ENCODE measurements around the gene SLC22A4.
A peak's percentile ranks its signal among the peaks of the same experiment; 100 is the strongest.

Gene SLC22A4

DNA sequence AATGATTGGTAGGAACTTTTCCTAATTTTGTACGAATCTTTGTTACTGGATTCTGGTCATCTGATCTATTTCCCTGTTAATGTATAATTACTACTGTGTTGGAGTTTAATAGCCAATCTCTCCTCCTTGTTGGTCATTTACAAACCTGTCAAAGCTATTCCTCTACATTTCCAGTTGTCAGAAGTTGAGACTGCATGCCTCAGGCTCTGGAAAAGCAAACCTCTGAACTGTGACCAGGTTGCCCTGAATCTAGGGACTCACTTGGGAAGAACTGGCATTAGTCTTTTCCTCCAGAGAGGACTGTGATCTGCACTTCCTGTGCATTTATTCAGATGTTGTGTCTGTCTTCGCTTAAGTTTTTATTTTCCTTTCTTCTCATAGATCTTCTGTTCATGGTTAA lies 20.6 kb upstream of the SLC22A4 start:
- Mint-ChIP-seq H3K4me3 (no peak overlapping the region), H3K27ac (ENCODE audit: low read depth) (no peak overlapping the region)

DNA sequence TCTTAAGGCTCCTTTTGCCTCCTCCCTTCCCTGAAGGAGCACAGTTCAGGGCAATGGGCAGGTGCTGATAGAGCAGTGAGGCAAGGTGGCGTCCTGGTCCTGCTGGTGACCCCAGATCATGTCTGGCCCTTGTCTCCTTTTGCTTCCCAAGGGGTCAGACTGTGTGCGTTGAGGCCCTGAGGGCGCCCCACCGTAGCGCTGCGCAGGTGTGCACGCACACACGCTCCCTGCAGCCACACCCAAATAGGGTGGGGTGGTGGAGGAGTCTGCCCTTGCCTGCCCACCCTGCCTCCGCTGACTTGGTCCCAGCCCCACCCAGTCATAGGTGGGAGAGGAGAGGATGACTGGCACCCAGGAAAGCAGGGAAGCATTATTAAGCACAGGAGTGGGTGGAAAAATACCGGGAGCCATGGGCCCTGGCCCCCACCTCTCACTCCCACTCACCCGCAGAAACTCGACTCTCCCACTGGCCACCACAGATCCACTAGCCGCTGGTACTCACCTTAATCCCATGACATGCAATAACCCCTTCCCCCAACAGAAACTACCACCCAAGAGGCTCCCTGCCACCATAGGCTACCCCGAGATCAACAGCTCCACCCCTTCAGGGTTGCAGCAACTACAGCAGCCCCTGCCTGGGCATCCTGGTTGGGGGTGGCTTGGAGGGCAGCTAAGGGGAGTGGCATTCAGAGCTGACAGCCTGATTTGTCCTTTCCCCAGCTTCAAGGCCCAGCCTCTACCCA lies 20.0 kb upstream of the SLC22A4 start:
- Mint-ChIP-seq H3K36me3 (ENCODE audit: insufficient read depth) (peaks cover 2% of the 10 kb centered on the region), H3K27me3 (peaks cover 40% of the 10 kb centered on the region)
- no peak for ATAC-seq (replicated peaks; ENCODE audit: extremely low read depth, poor library complexity, severe bottlenecking)

More for the DNA sequence above, 20.6 kb upstream of the SLC22A4 start:
- Mint-ChIP-seq H3K4me1 (peaks cover 25% of the 10 kb centered on the region), H3K9me3 (no peaks in the 10 kb centered on the region), H3K36me3 (ENCODE audit: insufficient read depth) (no peaks in the 10 kb centered on the region), H3K27me3 (peaks cover 40% of the 10 kb centered on the region)
- ATAC-seq (replicated peaks; ENCODE audit: extremely low read depth, poor library complexity, severe bottlenecking) (no peak), DNase-seq (ENCODE audit: low spot score in 2 of 2) (no peak)

DNA sequence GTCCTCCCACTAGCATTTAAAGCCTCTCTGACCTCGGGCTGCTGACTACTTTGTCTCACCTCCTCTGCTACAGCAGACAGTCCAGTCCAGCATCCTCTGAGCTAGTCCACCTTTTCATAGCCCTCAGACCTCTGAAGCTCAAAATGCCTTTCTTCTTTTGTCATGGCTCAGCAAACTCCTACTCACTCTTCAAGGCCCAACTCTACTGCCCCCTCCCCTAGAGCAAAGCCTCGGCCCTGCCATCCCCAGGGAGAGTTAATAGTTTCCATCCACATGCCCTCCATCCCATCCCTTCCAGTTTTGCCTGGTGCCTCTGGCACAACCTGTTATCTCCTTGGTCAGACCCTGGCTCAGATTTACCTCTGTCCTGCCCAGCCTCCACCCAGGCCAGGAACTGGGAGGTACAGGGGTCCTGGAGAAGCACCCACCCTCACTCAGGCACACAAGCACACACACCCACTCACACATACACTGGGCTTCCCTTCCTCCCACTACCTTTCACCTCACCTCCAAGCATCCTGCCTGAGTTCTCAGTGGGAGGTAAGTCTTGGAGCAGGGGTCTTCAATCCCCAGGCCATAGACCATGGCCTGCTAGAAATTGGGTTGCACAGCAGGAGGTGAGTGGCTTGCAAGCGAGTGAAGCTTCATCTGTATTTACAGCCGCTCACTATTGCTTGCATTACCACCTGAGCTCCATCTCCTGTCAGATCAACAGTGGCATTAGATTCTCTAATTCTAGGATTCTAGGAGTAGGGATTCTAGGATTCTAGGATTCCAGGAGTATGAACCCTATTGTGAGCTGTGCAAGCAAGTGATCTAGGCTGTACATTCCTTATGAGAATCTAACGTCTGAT lies 18.6 kb upstream of the SLC22A4 start:
- peaks cover 25% of the 10 kb centered on the region for H3K4me1 Mint-ChIP-seq
- DNase-seq (ENCODE audit: low spot score in 2 of 2) (no peak), ATAC-seq (replicated peaks; ENCODE audit: extremely low read depth, poor library complexity, severe bottlenecking) (no peak)
- H3K36me3 Mint-ChIP-seq (ENCODE audit: insufficient read depth): peaks cover 2% of the 10 kb centered on the region
- no peak overlapping the region for H3K27ac Mint-ChIP-seq (ENCODE audit: low read depth)
- H3K9me3 Mint-ChIP-seq: no peaks in the 10 kb centered on the region
- no peak overlapping the region for H3K4me3 Mint-ChIP-seq
- H3K27me3 Mint-ChIP-seq: peaks cover 50% of the 10 kb centered on the region

More for the DNA sequence above, 20.0 kb upstream of the SLC22A4 start:
- peaks cover 25% of the 10 kb centered on the region for H3K4me1 Mint-ChIP-seq
- H3K9me3 Mint-ChIP-seq: no peaks in the 10 kb centered on the region
- H3K27ac Mint-ChIP-seq (ENCODE audit: low read depth): no peak overlapping the region
- no peak for DNase-seq (ENCODE audit: low spot score in 2 of 2)
- H3K4me3 Mint-ChIP-seq: no peak overlapping the region

DNA sequence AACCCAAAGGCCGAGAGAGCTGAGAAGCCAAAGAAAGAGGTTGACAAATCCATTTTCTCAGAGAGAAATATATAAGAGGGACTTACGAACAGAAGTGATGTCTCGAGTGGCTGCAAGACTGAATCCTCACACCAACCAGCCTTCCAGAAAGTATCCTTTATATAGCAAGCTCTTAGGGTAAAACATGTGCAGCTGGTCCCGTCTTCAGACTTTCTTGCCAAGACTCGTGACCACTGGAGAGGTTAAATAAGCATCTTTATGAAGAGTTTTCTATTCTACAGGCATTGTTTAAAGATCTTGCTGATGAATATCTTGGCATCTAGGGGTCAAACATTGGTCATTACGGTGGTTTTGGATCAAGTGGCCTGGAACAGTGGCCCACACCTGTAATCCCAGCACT lies 16.9 kb upstream of the SLC22A4 start:
- Mint-ChIP-seq H3K36me3 (ENCODE audit: insufficient read depth) (peaks cover 2% of the 10 kb centered on the region), H3K4me1 (peaks cover 15% of the 10 kb centered on the region), H3K4me3 (no peak overlapping the region), H3K27ac (ENCODE audit: low read depth) (no peak overlapping the region), H3K27me3 (peaks cover 49% of the 10 kb centered on the region), H3K9me3 (no peaks in the 10 kb centered on the region)
- ATAC-seq (replicated peaks; ENCODE audit: extremely low read depth, poor library complexity, severe bottlenecking): no peak
- no peak for DNase-seq (ENCODE audit: low spot score in 2 of 2)

DNA sequence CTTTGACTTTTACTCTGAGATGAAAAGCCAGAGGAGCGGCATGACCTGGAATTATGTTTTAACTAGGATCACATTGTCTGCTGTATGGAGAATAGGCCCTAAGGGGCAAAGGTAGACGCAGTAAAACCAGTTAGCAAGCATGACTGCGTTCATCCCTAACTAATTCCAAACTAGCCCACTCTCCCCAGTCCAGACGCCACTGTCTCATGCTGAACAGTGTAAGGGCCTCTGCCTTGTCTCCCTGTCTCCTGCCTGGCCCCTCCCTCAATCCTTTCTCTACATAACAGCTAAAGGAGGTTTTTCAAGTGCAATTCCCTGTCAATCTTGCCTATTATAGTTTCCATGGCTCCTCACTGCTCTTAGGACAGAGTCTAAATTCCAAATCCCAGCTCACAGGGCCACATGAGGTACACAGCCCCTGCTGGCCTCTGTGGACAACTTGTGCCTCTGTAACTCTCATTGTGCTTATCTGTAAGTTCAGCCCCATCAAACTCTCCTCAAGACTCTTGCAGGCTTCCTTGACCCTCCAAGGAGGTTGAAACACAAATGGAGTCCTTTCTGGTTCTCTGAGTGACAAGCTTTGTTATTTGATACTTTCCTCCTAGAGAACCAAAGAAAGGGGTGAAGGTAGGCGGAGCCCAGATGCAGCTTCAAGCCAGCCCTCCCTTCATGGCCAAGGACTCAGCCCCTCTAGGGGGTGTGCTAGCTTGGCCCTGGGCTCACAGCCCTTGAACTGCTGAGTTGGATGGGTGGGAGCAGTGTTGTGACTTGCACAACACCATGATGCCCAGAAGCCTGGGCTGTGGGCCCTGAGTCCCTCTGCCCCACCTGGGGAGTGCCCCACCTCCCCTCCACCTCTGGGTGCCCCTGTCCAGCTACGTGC lies 16.0 kb upstream of the SLC22A4 start:
- Mint-ChIP-seq H3K9me3 (no peaks in the 10 kb centered on the region), H3K4me1 (peaks cover 6% of the 10 kb centered on the region), H3K27me3 (peaks cover 40% of the 10 kb centered on the region), H3K36me3 (ENCODE audit: insufficient read depth) (peaks cover 2% of the 10 kb centered on the region), H3K4me3 (no peak overlapping the region), H3K27ac (ENCODE audit: low read depth) (no peak overlapping the region)
- no peak for DNase-seq (ENCODE audit: low spot score in 2 of 2)
- no peak for ATAC-seq (replicated peaks; ENCODE audit: extremely low read depth, poor library complexity, severe bottlenecking)

DNA sequence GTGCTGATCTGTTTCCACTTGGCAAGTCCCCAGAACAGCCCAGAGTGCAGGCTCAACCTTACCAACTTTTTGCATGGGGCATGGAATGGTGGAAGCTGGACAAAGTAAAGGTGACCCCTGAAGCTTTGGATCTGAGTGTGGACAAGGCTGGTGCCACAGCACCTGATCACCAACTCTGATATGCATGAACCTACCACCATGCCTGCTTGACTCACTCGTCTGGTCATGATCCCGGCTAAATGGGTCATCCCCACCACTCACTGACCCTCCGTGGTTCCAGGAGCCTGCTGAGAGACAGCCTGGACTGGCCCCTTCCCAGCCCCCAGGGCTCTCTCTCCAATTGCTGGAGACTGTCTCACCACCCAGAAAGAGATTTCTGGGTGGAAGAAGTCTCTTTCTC lies 14.4 kb upstream of the SLC22A4 start:
- Mint-ChIP-seq H3K36me3 (ENCODE audit: insufficient read depth) (peaks cover 2% of the 10 kb centered on the region), H3K27ac (ENCODE audit: low read depth) (no peak overlapping the region), H3K27me3 (peaks cover 24% of the 10 kb centered on the region), H3K4me3 (no peak overlapping the region), H3K4me1 (no peaks in the 10 kb centered on the region), H3K9me3 (no peaks in the 10 kb centered on the region)
- no peak for DNase-seq (ENCODE audit: low spot score in 2 of 2)
- no peak for ATAC-seq (replicated peaks; ENCODE audit: extremely low read depth, poor library complexity, severe bottlenecking)

DNA sequence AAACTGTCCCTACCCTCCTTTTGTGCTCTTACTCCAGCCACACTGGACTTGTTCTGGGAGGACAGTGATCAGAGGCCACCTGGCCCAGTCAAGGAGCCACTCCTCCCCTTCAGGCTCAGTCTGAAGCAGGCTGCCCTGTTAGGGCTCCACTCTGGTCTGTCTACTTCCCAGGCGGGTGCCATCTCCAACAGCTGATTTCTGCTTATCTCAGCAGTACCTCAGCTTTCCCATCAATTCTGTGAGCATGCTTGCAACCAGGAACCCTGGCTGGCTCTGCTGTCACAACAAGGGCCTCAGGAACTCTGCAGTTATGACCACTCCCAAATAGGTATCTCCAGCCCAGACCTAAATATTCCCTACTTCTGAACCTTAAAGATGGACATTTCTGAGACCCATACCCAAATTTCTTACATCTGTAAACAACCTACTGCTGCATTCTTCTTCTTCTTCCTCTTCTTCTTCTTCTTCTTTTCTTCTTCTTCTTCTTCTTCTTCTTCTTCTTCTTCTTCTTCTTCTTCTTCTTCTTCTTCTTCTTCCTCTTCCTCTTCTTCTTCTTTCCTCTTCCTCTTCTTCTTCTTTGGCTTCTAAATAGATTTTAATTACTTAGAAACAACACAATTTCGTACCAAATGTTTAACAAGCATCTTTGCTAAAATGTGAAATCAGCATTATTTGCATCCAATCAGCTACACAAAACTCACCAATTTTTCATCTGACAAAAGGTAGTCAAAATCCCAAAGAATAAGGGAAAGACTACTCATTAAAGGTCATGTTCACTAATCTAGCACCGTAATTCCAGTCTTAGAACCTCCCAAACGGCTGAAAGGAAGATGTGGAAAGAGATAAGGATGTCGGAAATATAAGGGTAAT lies 13.6 kb upstream of the SLC22A4 start:
- ATAC-seq (replicated peaks; ENCODE audit: extremely low read depth, poor library complexity, severe bottlenecking) (no peak), DNase-seq (ENCODE audit: low spot score in 2 of 2) (no peak)
- H3K4me3 Mint-ChIP-seq: no peak overlapping the region
- no peaks in the 10 kb centered on the region for H3K9me3 Mint-ChIP-seq
- peaks cover 16% of the 10 kb centered on the region for H3K27me3 Mint-ChIP-seq
- H3K4me1 Mint-ChIP-seq: no peaks in the 10 kb centered on the region
- H3K36me3 Mint-ChIP-seq (ENCODE audit: insufficient read depth): peaks cover 2% of the 10 kb centered on the region
- peak overlapping the region; percentile 14 for H3K27ac Mint-ChIP-seq (ENCODE audit: low read depth)

DNA sequence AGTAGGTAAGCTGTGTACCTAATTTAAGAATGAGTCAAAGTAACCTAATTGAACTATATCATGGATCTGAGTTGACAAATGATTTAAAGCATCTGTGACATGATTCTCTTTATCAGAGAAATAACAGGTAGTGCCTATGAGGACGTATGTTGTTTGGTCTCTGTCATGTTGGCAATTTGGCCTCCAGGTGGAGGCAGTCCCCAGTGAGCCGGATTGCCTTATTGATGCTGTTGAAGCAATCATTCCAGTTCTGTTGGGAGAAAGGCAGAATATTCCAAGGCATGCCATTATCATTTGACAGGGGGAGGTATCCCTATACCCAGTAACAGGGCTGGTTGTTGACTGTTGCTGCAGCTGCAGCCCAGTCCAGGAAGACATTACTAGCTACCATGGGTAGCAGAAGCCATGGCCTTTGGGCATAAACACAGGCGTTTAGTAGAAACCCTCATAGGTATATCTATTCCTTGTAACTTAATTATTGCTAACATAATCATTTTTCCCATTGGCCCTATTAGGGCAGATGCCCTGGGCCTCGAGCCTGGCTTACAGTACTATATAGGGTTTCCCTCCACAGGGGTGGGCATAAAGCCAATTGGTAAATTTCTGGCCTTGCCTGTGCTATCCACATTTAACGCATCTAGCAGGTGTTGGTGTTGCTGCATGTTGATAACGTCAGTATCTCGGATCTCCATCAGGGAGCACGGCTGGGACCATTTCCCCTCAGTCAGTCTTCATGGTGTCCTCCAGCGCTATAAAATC lies 12.2 kb upstream of the SLC22A4 start:
- peaks cover 2% of the 10 kb centered on the region for H3K36me3 Mint-ChIP-seq (ENCODE audit: insufficient read depth)
- no peaks in the 10 kb centered on the region for H3K4me1 Mint-ChIP-seq
- no peak overlapping the region for H3K4me3 Mint-ChIP-seq
- ATAC-seq (replicated peaks; ENCODE audit: extremely low read depth, poor library complexity, severe bottlenecking): no peak
- peaks cover 13% of the 10 kb centered on the region for H3K27me3 Mint-ChIP-seq
- H3K27ac Mint-ChIP-seq (ENCODE audit: low read depth): no peak overlapping the region
- H3K9me3 Mint-ChIP-seq: no peaks in the 10 kb centered on the region
- no peak for DNase-seq (ENCODE audit: low spot score in 2 of 2)

DNA sequence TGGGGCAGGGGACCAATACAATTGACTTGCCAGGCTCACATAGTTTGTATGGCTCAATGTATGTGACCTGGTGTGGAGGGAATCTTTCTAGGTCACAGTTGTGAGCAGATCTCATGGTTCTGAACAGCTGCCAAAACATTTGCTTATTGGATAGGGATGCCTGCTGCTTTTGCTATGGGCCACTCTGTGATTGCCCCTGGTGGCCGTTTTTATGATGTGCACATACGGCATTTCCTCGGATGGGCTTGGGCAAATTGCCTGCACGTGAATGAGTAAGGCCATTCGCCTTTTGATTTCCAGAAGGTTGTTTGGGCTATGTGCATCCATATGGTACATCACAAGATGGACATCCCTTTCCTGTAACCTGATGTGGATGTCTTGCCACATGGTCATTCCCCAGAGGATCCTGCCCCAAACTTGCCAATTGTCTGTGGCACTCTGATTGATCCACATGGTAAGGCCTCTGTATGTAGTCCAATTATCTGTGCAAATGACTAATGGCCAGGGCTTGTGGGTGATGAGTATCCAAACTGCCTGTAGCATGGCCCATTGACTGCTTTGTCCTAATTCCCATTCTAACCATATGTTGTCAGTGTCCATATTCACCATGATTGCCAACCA lies 10.7 kb upstream of the SLC22A4 start:
- Mint-ChIP-seq H3K27ac (ENCODE audit: low read depth) (no peak overlapping the region), H3K4me1 (no peaks in the 10 kb centered on the region), H3K4me3 (no peak overlapping the region), H3K36me3 (ENCODE audit: insufficient read depth) (peaks cover 2% of the 10 kb centered on the region), H3K9me3 (no peaks in the 10 kb centered on the region), H3K27me3 (peaks cover 20% of the 10 kb centered on the region)
- no peak for ATAC-seq (replicated peaks; ENCODE audit: extremely low read depth, poor library complexity, severe bottlenecking)
- DNase-seq (ENCODE audit: low spot score in 2 of 2): no peak

DNA sequence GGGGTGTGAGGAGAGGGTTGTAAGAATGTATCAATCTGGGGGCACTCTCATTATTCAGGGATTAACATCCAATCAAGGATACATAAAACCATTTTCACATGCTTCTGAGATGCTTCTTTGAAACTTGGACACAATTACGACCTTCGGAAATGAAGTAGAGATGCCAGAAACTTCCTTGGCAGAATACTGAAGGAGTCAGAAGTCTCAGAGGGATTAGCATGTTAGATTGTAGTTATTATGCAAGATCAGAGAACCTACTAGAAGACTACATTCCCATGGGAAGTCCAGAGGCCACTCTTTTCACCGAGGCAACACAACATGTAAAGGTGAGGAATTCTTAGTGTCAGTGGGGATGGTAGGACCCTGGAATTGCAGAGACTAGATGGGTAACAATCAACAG lies 5.1 kb upstream of the SLC22A4 start:
- H3K27ac Mint-ChIP-seq (ENCODE audit: low read depth): no peak overlapping the region
- no peak for ATAC-seq (replicated peaks; ENCODE audit: extremely low read depth, poor library complexity, severe bottlenecking)
- no peaks in the 10 kb centered on the region for H3K9me3 Mint-ChIP-seq
- H3K4me1 Mint-ChIP-seq: no peaks in the 10 kb centered on the region
- peaks cover 15% of the 10 kb centered on the region for H3K27me3 Mint-ChIP-seq
- no peak overlapping the region for H3K4me3 Mint-ChIP-seq
- no peak for DNase-seq (ENCODE audit: low spot score in 2 of 2)
- no peaks in the 10 kb centered on the region for H3K36me3 Mint-ChIP-seq (ENCODE audit: insufficient read depth)

DNA sequence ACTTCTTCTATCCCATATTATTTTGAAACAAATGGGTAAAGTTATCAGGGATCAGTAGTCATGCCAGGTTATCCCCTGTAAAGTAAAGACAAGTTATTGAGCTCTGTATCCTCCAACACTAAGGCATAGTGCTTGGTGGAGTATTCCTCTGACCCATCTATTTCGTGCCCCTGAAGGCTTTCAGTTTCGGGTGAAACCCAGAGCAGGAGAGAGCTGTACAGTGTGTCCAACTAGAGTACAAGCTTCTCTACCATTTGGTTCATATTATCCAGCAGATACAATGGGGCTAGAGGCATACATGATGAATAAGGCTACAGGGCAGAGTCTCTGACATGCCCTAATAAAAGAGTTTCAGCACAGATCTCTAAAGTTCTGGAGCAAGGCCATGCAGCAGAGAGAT lies 3.2 kb upstream of the SLC22A4 start:
- no peak overlapping the region for H3K4me3 Mint-ChIP-seq
- no peak for DNase-seq (ENCODE audit: low spot score in 2 of 2)
- no peaks in the 10 kb centered on the region for H3K9me3 Mint-ChIP-seq
- H3K27me3 Mint-ChIP-seq: peaks cover 33% of the 10 kb centered on the region
- H3K4me1 Mint-ChIP-seq: peaks cover 12% of the 10 kb centered on the region
- no peak for ATAC-seq (replicated peaks; ENCODE audit: extremely low read depth, poor library complexity, severe bottlenecking)
- H3K27ac Mint-ChIP-seq (ENCODE audit: low read depth): no peak overlapping the region
- H3K36me3 Mint-ChIP-seq (ENCODE audit: insufficient read depth): no peaks in the 10 kb centered on the region

Data from central memory CD8-positive, alpha-beta T cell (primary cell).